ENCODE measurements around the gene PRKAG1.

PRKAG1 gene

GRCh38 chr12:49051373-49051764 lies 32.8 kb upstream of the PRKAG1 start:
- in situ Hi-C loops (cut with HindIII; ENCODE audit: low pct_ligation_motif_present, low pct_unique_long_range_greater_than_20kb, low sequenced_read_pairs) = no loop called here
- no peak for DNase-seq

GRCh38 chr12:49050507-49051372 lies 32.2 kb upstream of the PRKAG1 start:
- in situ Hi-C loops (cut with HindIII; ENCODE audit: low pct_ligation_motif_present, low pct_unique_long_range_greater_than_20kb, low sequenced_read_pairs) = no loop called here
- no peak for DNase-seq

- DNase-seq = peak; percentile 89
- in situ Hi-C loops (cut with HindIII; ENCODE audit: low pct_ligation_motif_present, low pct_unique_long_range_greater_than_20kb, low sequenced_read_pairs) = no loop called here
These were observed 31.1 kb upstream of the PRKAG1 start for GRCh38 chr12:49049566-49050224.

GRCh38 chr12:49048953-49049352 lies 30.4 kb upstream of the PRKAG1 start:
- in situ Hi-C loops (cut with HindIII; ENCODE audit: low pct_ligation_motif_present, low pct_unique_long_range_greater_than_20kb, low sequenced_read_pairs) = no loop called here
- no peak for DNase-seq

GRCh38 chr12:49046129-49046895 lies 27.7 kb upstream of the PRKAG1 start:
- in situ Hi-C loops (cut with HindIII; ENCODE audit: low pct_ligation_motif_present, low pct_unique_long_range_greater_than_20kb, low sequenced_read_pairs) = no loop called here
- no peak for DNase-seq

- no peak for DNase-seq
These were observed 26.1 kb upstream of the PRKAG1 start for GRCh38 chr12:49044660-49045059.

GRCh38 chr12:49043856-49044258 lies 25.3 kb upstream of the PRKAG1 start:
- DNase-seq = peak; percentile 52
- in situ Hi-C loops (cut with HindIII; ENCODE audit: low pct_ligation_motif_present, low pct_unique_long_range_greater_than_20kb, low sequenced_read_pairs) = no loop called here

More at GRCh38 chr12:49044660-49045059, 26.1 kb upstream of the PRKAG1 start:
- in situ Hi-C loops (cut with HindIII; ENCODE audit: low pct_ligation_motif_present, low pct_unique_long_range_greater_than_20kb, low sequenced_read_pairs) = no loop called here

GRCh38 chr12:49043241-49043640 lies 24.7 kb upstream of the PRKAG1 start:
- in situ Hi-C loops (cut with HindIII; ENCODE audit: low pct_ligation_motif_present, low pct_unique_long_range_greater_than_20kb, low sequenced_read_pairs) = no loop called here

GRCh38 chr12:49041881-49042484 lies 23.4 kb upstream of the PRKAG1 start:
- in situ Hi-C loops (cut with HindIII; ENCODE audit: low pct_ligation_motif_present, low pct_unique_long_range_greater_than_20kb, low sequenced_read_pairs) = no loop called here
- no peak for DNase-seq

More at GRCh38 chr12:49043241-49043640, 24.7 kb upstream of the PRKAG1 start:
- DNase-seq = no peak

GRCh38 chr12:49041036-49041880 lies 22.7 kb upstream of the PRKAG1 start:
- DNase-seq = no peak
- in situ Hi-C loops (cut with HindIII; ENCODE audit: low pct_ligation_motif_present, low pct_unique_long_range_greater_than_20kb, low sequenced_read_pairs) = no loop called here

- in situ Hi-C loops (cut with HindIII; ENCODE audit: low pct_ligation_motif_present, low pct_unique_long_range_greater_than_20kb, low sequenced_read_pairs) = no loop called here
- DNase-seq = no peak
These were observed 21.8 kb upstream of the PRKAG1 start for GRCh38 chr12:49040364-49040855.

GRCh38 chr12:49039421-49040363 lies 21.1 kb upstream of the PRKAG1 start:
- in situ Hi-C loops (cut with HindIII; ENCODE audit: low pct_ligation_motif_present, low pct_unique_long_range_greater_than_20kb, low sequenced_read_pairs) = no loop called here
- no peak for DNase-seq

GRCh38 chr12:49038291-49038955 lies 19.8 kb upstream of the PRKAG1 start:
- in situ Hi-C loops (cut with HindIII; ENCODE audit: low pct_ligation_motif_present, low pct_unique_long_range_greater_than_20kb, low sequenced_read_pairs) = no loop called here
- DNase-seq = no peak

GRCh38 chr12:49037947-49038237 lies 19.3 kb upstream of the PRKAG1 start:
- DNase-seq = no peak
- in situ Hi-C loops (cut with HindIII; ENCODE audit: low pct_ligation_motif_present, low pct_unique_long_range_greater_than_20kb, low sequenced_read_pairs) = no loop called here

- in situ Hi-C loops (cut with HindIII; ENCODE audit: low pct_ligation_motif_present, low pct_unique_long_range_greater_than_20kb, low sequenced_read_pairs) = no loop called here
These were observed 18.8 kb upstream of the PRKAG1 start for GRCh38 chr12:49037111-49037946.

GRCh38 chr12:49036029-49036428 lies 17.5 kb upstream of the PRKAG1 start:
- in situ Hi-C loops (cut with HindIII; ENCODE audit: low pct_ligation_motif_present, low pct_unique_long_range_greater_than_20kb, low sequenced_read_pairs) = no loop called here

More at GRCh38 chr12:49037111-49037946, 18.8 kb upstream of the PRKAG1 start:
- no peak for DNase-seq

More at GRCh38 chr12:49036029-49036428, 17.5 kb upstream of the PRKAG1 start:
- DNase-seq = no peak

All from ACHN (cell line).